ENCODE data around the gene SLC6A8. TPM values are rescaled to one million over a fixed set of nuclear protein-coding genes. Genes with fewer than 3 reads are reported as not detected.
"Not testable (repeated sequence)": the region's sequence is repeated elsewhere in the genome, so short reads cannot be mapped to it uniquely, and the experiment has no call there.

SLC6A8 gene
- total and polyA plus RNA-seq, 5 experiments from 2014 or later: 0.04 to 0.49 (median 0.24) TPM; not detected in 1

- H3K27ac Mint-ChIP-seq: no peak overlapping the region
- peaks cover 0 to 5% (median 0%) of the 10 kb centered on the region in 9 donors for H3K9me3 Mint-ChIP-seq
- no peaks in the 10 kb centered on the region for H3K36me3 Mint-ChIP-seq
- H3K4me1 Mint-ChIP-seq: peaks cover 0 to 6% (median 0%) of the 10 kb centered on the region in 4 donors
- peaks cover 0 to 12% (median 4%) of the 10 kb centered on the region in 5 donors for H3K27me3 Mint-ChIP-seq
- H3K4me3 Mint-ChIP-seq: no peak overlapping the region
- peak in 1 of 10 donors; percentile 8 for DNase-seq
- no peak for ATAC-seq
- POLR2A ChIA-PET: no interaction called here
Observed at GRCh38 chrX:153685156-153685536, 2.6 kb upstream of the SLC6A8 start.

DNA sequence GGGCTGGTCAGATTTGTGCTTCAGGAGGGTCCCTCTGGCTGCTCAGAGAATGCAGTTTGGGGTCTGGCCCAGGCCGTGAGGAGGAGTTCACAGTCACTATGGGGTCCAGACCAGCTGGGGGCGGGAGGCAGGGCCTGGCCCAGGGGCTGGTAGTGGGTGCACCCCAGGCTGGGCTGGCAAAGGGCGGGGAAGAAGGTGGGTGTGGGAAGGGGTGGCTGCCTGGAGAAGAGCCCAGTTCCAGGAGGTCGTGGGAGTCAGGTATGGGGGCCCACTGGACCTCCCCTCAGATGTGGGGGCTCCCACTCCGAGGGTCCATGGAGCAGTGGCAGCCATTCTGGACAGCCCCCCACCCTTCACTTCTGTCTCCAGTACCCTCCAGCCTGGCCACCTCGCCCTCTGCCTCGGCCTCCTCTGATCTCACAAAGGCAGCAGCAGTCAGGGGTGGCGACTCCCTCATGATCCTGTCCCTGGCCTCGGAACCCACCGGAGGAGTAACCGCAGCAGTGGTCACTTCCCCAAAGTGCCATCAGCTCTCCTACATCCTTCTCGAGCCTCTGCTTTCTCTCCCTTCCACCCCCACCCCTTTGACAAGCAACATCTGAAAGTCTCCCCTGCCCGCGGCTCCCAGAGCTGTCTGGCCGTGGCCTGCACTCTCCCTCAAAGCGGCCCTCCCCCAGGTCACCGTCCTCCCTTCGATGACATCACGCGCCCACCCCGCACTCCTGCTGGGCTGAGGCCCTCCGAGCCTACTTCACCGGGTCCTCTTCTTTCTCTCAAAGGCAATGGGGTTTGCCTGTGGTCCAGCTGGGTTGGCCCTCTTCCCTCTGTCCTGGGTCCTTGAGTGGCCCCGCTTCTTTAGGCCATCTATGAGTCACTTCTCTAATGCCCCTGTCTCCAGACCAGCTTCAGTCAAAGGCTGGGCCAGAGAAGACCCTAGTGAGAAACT is 1.7 kb upstream of the SLC6A8 start:
- Mint-ChIP-seq H3K4me1 (peaks cover 0 to 6% (median 0%) of the 10 kb centered on the region in 4 donors), H3K4me3 (peak overlapping the region in 5 of 10 donors; percentile 7 to 79 (median 48)), H3K27me3 (peaks cover 0 to 12% (median 4%) of the 10 kb centered on the region in 5 donors), H3K36me3 (no peaks in the 10 kb centered on the region), H3K9me3 (peaks cover 0 to 5% (median 0%) of the 10 kb centered on the region in 9 donors), H3K27ac (no peak overlapping the region)
- POLR2A ChIA-PET: no interaction called here
- ATAC-seq: no peak
- peak in 1 of 10 donors; percentile 31 for DNase-seq

DNA sequence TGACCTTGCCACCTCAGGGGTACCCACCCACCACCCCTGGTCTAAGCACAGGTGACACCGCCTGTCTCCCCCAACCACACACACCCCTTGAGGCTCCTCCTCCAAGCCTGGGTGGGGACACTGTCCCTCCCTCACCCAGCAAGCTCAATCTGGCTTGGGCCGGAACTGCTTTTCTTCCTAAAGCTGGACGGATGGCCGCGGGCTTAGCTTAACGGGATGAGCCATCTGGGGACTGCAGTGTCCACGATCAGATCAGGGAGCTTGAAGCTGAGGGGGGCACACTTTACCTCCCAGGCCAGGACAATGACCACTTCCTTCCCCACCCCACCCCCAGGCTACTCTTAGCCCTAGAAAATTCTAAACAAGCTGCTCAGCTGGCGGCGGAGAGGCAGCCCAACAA is 1.0 kb upstream of the SLC6A8 start:
- Mint-ChIP-seq H3K4me1 (peaks cover 0 to 6% (median 0%) of the 10 kb centered on the region in 4 donors), H3K27me3 (peaks cover 0 to 12% (median 4%) of the 10 kb centered on the region in 5 donors), H3K27ac (peak overlapping the region in 1 of 10 donors; percentile 33), H3K36me3 (no peaks in the 10 kb centered on the region), H3K9me3 (peaks cover 0 to 5% (median 0%) of the 10 kb centered on the region in 9 donors), H3K4me3 (peak overlapping the region in 6 of 10 donors; percentile 19 to 79 (median 42))
- ATAC-seq: no peak
- no peak for DNase-seq
- POLR2A ChIA-PET: interaction anchor here (0.6 kb wide), 1 partner anchor 745 kb away, joined by 3 read pairs; no protein-coding TSS in a partner anchor

GRCh38 chrX:153688071-153688470 is 345 bp downstream of the SLC6A8 start:
- Mint-ChIP-seq H3K9me3 (peaks cover 0 to 5% (median 0%) of the 10 kb centered on the region in 9 donors), H3K4me3 (no peak overlapping the region), H3K36me3 (no peaks in the 10 kb centered on the region), H3K4me1 (peaks cover 0 to 6% (median 0%) of the 10 kb centered on the region in 4 donors), H3K27me3 (peaks cover 0 to 12% (median 4%) of the 10 kb centered on the region in 5 donors), H3K27ac (no peak overlapping the region)
- peak; percentile 39 to 56 for ATAC-seq
- no peak for DNase-seq
- POLR2A ChIA-PET: no interaction called here

DNA sequence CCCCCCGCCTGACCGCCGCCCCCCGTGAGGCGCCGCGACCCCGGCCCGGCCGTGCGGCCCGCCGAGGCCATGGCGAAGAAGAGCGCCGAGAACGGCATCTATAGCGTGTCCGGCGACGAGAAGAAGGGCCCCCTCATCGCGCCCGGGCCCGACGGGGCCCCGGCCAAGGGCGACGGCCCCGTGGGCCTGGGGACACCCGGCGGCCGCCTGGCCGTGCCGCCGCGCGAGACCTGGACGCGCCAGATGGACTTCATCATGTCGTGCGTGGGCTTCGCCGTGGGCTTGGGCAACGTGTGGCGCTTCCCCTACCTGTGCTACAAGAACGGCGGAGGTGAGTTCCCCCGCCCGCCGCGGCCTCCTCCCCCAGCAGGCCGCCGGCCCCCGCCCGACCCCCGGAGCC is 780 bp downstream of the SLC6A8 start:
- ATAC-seq (no peak), DNase-seq (no peak)
- POLR2A ChIA-PET: no interaction called here
- peaks cover 0 to 12% (median 4%) of the 10 kb centered on the region in 5 donors for H3K27me3 Mint-ChIP-seq
- no peak overlapping the region for H3K27ac Mint-ChIP-seq
- H3K4me3 Mint-ChIP-seq: no peak overlapping the region
- H3K36me3 Mint-ChIP-seq: no peaks in the 10 kb centered on the region
- H3K9me3 Mint-ChIP-seq: peaks cover 0 to 3% (median 0%) of the 10 kb centered on the region in 9 donors
- H3K4me1 Mint-ChIP-seq: peaks cover 0 to 6% (median 0%) of the 10 kb centered on the region in 4 donors

DNA sequence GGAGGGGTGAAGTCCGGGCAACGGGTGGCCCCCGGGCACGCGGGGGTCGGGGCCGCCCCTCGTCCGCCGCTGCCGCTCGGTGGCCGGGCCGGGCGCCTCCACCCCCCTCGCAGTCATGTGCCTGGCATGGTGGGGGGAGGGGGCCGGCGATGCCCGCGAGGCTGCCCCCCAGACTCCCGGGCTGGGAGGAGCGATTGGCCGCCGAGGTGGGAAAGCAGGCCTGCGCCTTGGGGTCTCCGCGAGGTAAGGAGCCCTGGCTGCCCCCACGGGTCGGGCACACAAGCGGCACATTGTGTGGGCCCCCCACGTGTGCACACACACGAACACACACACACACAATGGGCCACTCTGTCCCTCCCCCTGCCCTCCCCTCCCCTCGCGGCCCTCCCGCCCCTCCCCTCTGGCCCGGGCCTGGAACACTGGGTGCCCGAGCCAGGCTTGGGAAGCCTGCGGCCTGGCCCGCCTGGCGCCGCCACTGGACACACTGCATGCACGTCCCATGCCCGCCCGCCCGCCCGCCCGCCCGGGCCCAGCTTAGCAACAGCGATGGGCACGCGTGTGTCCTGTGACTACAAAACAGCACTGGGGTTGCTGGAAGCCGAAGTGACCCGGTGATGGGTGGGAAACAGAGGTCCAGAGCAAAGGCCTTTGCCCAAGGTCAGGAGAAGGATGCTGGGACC is 1.3 kb downstream of the SLC6A8 start:
- Mint-ChIP-seq H3K27me3 (peaks cover 0 to 12% (median 4%) of the 10 kb centered on the region in 5 donors), H3K4me1 (peaks cover 0 to 6% (median 0%) of the 10 kb centered on the region in 4 donors), H3K27ac (no peak overlapping the region), H3K9me3 (no peaks in the 10 kb centered on the region), H3K4me3 (peak overlapping the region in 1 of 10 donors; percentile 34), H3K36me3 (no peaks in the 10 kb centered on the region)
- DNase-seq (peak in 1 of 10 donors; percentile 14), ATAC-seq (no peak)
- POLR2A ChIA-PET: no interaction called here

DNA sequence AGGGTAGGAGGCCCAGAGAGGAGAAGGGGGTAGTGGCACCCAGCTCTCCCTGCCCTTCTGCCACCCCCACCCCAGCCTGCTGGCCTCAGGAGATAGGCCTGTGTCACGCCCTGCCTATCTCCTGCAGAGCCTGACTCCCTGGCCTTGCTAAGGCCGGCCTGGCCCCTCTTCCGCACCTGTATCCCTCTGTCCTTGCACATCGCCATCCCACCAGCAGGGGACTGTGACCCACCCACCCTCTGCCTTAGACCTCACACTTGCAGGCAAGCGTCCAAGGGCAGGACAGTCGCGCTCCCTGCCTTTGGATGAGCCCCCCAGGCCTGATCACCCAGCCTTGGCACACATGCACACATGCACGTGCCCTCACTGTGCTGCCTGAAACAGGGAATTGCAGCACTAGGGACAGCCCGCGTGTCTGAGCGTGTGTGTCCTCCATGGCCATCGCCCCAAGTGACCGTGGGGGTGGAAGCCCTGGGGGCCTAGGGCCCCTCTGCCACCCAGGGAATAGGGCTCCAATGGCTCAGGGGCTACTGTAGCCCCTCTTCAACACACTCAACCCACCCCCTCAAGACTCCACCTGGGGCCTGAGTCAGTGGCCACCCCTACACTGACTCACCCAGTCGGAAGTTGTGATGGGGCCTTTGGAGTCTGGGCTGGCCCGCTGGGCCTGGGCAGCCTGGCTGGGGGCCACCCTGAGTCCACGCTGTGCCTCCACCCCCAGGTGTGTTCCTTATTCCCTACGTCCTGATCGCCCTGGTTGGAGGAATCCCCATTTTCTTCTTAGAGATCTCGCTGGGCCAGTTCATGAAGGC is 2.1 kb downstream of the SLC6A8 start:
- Mint-ChIP-seq H3K4me1 (peaks cover 0 to 6% (median 0%) of the 10 kb centered on the region in 4 donors), H3K36me3 (no peaks in the 10 kb centered on the region), H3K4me3 (peak overlapping the region in 5 of 10 donors; percentile 23 to 70 (median 50)), H3K9me3 (no peaks in the 10 kb centered on the region), H3K27me3 (peaks cover 0 to 12% (median 4%) of the 10 kb centered on the region in 5 donors), H3K27ac (no peak overlapping the region)
- POLR2A ChIA-PET: no interaction called here
- ATAC-seq (no peak), DNase-seq (peak in 1 of 10 donors; percentile 15)

- ATAC-seq (no peak), DNase-seq (peak in 1 of 10 donors; percentile 11)
- H3K9me3 Mint-ChIP-seq: no peaks in the 10 kb centered on the region
- H3K36me3 Mint-ChIP-seq: no peaks in the 10 kb centered on the region
- peak overlapping the region in 1 of 10 donors; percentile 70 for H3K4me3 Mint-ChIP-seq
- POLR2A ChIA-PET: no interaction called here
- peaks cover 0 to 12% (median 4%) of the 10 kb centered on the region in 5 donors for H3K27me3 Mint-ChIP-seq
- H3K27ac Mint-ChIP-seq: no peak overlapping the region
- H3K4me1 Mint-ChIP-seq: peaks cover 0 to 6% (median 0%) of the 10 kb centered on the region in 4 donors
Observed at GRCh38 chrX:153690466-153690865, 2.7 kb downstream of the SLC6A8 start.

- POLR2A ChIA-PET: not testable (repeated sequence)
Observed at GRCh38 chrX:153691032-153691827, 3.5 kb downstream of the SLC6A8 start.

GRCh38 chrX:153692003-153692402 is 4.3 kb downstream of the SLC6A8 start:
- no peak for ATAC-seq

More at GRCh38 chrX:153691032-153691827, 3.5 kb downstream of the SLC6A8 start:
- peak in 1 of 10 donors; percentile 35 for DNase-seq
- not testable (repeated sequence) for H3K4me1 Mint-ChIP-seq, H3K36me3 Mint-ChIP-seq, H3K27me3 Mint-ChIP-seq, ATAC-seq, H3K9me3 Mint-ChIP-seq, H3K27ac Mint-ChIP-seq
- H3K4me3 Mint-ChIP-seq: peak overlapping the region in 1 of 10 donors; percentile 41

DNA sequence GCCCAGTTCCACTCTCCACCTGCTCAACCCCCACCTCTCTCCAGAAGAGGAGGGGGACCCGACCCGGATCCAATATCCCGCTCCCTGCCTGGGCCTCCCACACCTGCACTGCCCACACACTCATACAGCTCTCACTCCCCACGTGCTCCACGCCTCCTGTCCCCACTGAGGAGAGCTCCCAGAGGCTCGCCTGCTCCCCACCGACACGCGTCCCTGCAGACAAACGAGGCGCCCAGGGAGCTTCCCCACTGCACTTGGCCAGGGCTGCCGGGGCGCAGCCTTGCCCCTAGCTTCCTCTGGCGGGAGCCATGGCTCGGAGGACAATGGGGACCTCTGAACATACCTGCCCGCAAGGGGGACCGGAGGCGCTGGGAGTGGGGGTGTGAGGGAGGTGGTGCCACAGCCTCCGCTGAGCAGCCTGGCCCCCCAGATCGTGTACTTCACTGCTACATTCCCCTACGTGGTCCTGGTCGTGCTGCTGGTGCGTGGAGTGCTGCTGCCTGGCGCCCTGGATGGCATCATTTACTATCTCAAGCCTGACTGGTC is 5.0 kb downstream of the SLC6A8 start:
- POLR2A ChIA-PET: no interaction called here
- no peaks in the 10 kb centered on the region for H3K9me3 Mint-ChIP-seq
- H3K4me3 Mint-ChIP-seq: no peak overlapping the region

More at GRCh38 chrX:153692003-153692402, 4.3 kb downstream of the SLC6A8 start:
- Mint-ChIP-seq H3K27me3 (peaks cover 0 to 3% (median 0%) of the 10 kb centered on the region in 5 donors), H3K27ac (no peak overlapping the region), H3K9me3 (no peaks in the 10 kb centered on the region), H3K4me1 (peaks cover 0 to 6% (median 0%) of the 10 kb centered on the region in 4 donors), H3K36me3 (peaks cover 0 to 13% (median 0%) of the 10 kb centered on the region in 3 donors), H3K4me3 (peak overlapping the region in 1 of 10 donors; percentile 14)
- no peak for DNase-seq
- POLR2A ChIA-PET: no interaction called here

More for the DNA sequence above, 5.0 kb downstream of the SLC6A8 start:
- Mint-ChIP-seq H3K4me1 (no peaks in the 10 kb centered on the region), H3K27me3 (peaks cover 0 to 3% (median 0%) of the 10 kb centered on the region in 5 donors), H3K27ac (no peak overlapping the region), H3K36me3 (peaks cover 0 to 20% (median 0%) of the 10 kb centered on the region in 3 donors)
- DNase-seq: no peak
- ATAC-seq: no peak
